ENCODE results near the gene ZCCHC17. TPM values are rescaled to one million over a fixed set of nuclear protein-coding genes. Genes with fewer than 3 reads are reported as not detected.

Gene ZCCHC17
- total RNA-seq, 2 experiments from 2014 or later = 30.1 to 33.8 TPM

- intact Hi-C loops (cut with micrococcal nuclease; ENCODE audit: unreplicated experiment) = no loop called here
- CTCF ChIA-PET (ENCODE audit: unreplicated experiment) = no interaction called here
- POLR2A ChIA-PET = no interaction called here
Measured at GRCh38 chr1:31249854-31250253, 47.0 kb upstream of the ZCCHC17 start.

DNA sequence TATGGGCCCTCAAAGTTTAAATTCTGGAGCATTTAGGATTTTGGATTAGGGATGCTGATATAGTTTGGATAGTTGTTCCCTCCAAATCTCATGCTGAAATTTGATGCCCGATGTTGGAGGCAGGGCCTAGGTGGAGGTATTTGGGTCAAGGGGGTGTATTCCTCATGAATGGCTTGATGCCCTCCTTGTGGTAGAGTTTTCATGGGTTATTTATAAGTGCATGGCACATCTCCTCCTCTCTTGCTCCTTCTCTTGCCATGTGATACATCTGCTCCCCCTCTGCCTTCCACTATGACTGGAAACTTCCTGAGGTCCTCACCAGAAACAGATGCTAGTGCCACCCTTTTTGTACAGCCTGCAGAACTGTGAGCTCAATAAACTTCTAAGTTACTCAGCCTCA lies 39.6 kb upstream of the ZCCHC17 start:
- no peak for DNase-seq (ENCODE audit: low spot score)
- Histone ChIP-seq H3K36me3 (ENCODE audit: insufficient read depth, low read length) (peaks cover 50% of the 10 kb centered on the region), H3K9me2 (ENCODE audit: insufficient read depth, low read length) (no peaks in the 10 kb centered on the region), H3K9me3 (ENCODE audit: low read length) (no peaks in the 10 kb centered on the region), H3K27ac (ENCODE audit: low read depth, low read length, poor library complexity, severe bottlenecking) (no peak overlapping the region), H3K4me1 (ENCODE audit: insufficient read depth, low read length, poor library complexity, severe bottlenecking) (no peaks in the 10 kb centered on the region), H3K4me3 (ENCODE audit: low read depth, low read length, poor library complexity, severe bottlenecking) (no peak overlapping the region), H4K20me1 (ENCODE audit: insufficient read depth, low read length) (no peaks in the 10 kb centered on the region), H2AFZ (ENCODE audit: low read length) (no peak overlapping the region), H3K4me2 (ENCODE audit: low read length) (no peak overlapping the region), H3K79me2 (ENCODE audit: insufficient read depth, low read depth, low read length) (no peaks in the 10 kb centered on the region)
- TF ChIP-seq, protein P1, sequence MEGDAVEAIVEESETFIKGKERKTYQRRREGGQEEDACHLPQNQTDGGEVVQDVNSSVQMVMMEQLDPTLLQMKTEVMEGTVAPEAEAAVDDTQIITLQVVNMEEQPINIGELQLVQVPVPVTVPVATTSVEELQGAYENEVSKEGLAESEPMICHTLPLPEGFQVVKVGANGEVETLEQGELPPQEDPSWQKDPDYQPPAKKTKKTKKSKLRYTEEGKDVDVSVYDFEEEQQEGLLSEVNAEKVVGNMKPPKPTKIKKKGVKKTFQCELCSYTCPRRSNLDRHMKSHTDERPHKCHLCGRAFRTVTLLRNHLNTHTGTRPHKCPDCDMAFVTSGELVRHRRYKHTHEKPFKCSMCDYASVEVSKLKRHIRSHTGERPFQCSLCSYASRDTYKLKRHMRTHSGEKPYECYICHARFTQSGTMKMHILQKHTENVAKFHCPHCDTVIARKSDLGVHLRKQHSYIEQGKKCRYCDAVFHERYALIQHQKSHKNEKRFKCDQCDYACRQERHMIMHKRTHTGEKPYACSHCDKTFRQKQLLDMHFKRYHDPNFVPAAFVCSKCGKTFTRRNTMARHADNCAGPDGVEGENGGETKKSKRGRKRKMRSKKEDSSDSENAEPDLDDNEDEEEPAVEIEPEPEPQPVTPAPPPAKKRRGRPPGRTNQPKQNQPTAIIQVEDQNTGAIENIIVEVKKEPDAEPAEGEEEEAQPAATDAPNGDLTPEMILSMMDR (conservative IDR thresholded peaks at IDR 0.05; ENCODE audit: low read length) = no peak
- no peak for TF ChIP-seq EZH2phosphoT487 (IDR thresholded peaks at IDR 0.05; ENCODE audit: borderline replicate concordance, low read depth, low read length)
- CTCF ChIA-PET (ENCODE audit: unreplicated experiment) = no interaction called here
- POLR2A ChIA-PET = interaction anchor here (0.6 to 1.1 kb wide), 2 partner anchors 12 to 13 kb away, joined by 3 to 4 read pairs; no protein-coding TSS in a partner anchor
- intact Hi-C loops (cut with micrococcal nuclease; ENCODE audit: unreplicated experiment) = no loop called here
- BruUV-seq (replicated peaks) = no TSS peak

More at GRCh38 chr1:31249854-31250253, 47.0 kb upstream of the ZCCHC17 start:
- no peak for DNase-seq (ENCODE audit: low spot score)
- Histone ChIP-seq H3K9me3 (ENCODE audit: low read length) (no peaks in the 10 kb centered on the region), H3K4me3 (ENCODE audit: low read depth, low read length, poor library complexity, severe bottlenecking) (no peak overlapping the region), H3K4me2 (ENCODE audit: low read length) (no peak overlapping the region), H3K9me2 (ENCODE audit: insufficient read depth, low read length) (no peaks in the 10 kb centered on the region), H4K20me1 (ENCODE audit: insufficient read depth, low read length) (no peaks in the 10 kb centered on the region), H3K27ac (ENCODE audit: low read depth, low read length, poor library complexity, severe bottlenecking) (no peak overlapping the region), H3K79me2 (ENCODE audit: insufficient read depth, low read depth, low read length) (no peaks in the 10 kb centered on the region), H2AFZ (ENCODE audit: low read length) (no peak overlapping the region), H3K36me3 (ENCODE audit: insufficient read depth, low read length) (no peaks in the 10 kb centered on the region), H3K4me1 (ENCODE audit: insufficient read depth, low read length, poor library complexity, severe bottlenecking) (no peaks in the 10 kb centered on the region)
- TF ChIP-seq, protein P1 (conservative IDR thresholded peaks at IDR 0.05; ENCODE audit: low read length) = no peak
- TF ChIP-seq EZH2phosphoT487 (IDR thresholded peaks at IDR 0.05; ENCODE audit: borderline replicate concordance, low read depth, low read length) = no peak
- BruUV-seq (replicated peaks) = no TSS peak

GRCh38 chr1:31258581-31258980 lies 38.3 kb upstream of the ZCCHC17 start:
- no peak overlapping the region for H3K4me2 ChIP-seq (ENCODE audit: low read length)
- no peak overlapping the region for H3K4me3 ChIP-seq (ENCODE audit: low read depth, low read length, poor library complexity, severe bottlenecking)
- no peak overlapping the region for H2AFZ ChIP-seq (ENCODE audit: low read length)
- no peaks in the 10 kb centered on the region for H3K79me2 ChIP-seq (ENCODE audit: insufficient read depth, low read depth, low read length)
- H3K9me2 ChIP-seq (ENCODE audit: insufficient read depth, low read length) = no peaks in the 10 kb centered on the region
- CTCF ChIA-PET (ENCODE audit: unreplicated experiment) = no interaction called here
- H3K9me3 ChIP-seq (ENCODE audit: low read length) = no peaks in the 10 kb centered on the region
- no peak for DNase-seq (ENCODE audit: low spot score)
- BruUV-seq (replicated peaks) = no TSS peak
- H3K4me1 ChIP-seq (ENCODE audit: insufficient read depth, low read length, poor library complexity, severe bottlenecking) = no peaks in the 10 kb centered on the region
- no peaks in the 10 kb centered on the region for H4K20me1 ChIP-seq (ENCODE audit: insufficient read depth, low read length)
- peaks cover 62% of the 10 kb centered on the region for H3K36me3 ChIP-seq (ENCODE audit: insufficient read depth, low read length)
- H3K27ac ChIP-seq (ENCODE audit: low read depth, low read length, poor library complexity, severe bottlenecking) = no peak overlapping the region
- TF ChIP-seq, protein P1 (conservative IDR thresholded peaks at IDR 0.05; ENCODE audit: low read length) = no peak
- TF ChIP-seq EZH2phosphoT487 (IDR thresholded peaks at IDR 0.05; ENCODE audit: borderline replicate concordance, low read depth, low read length) = no peak
- intact Hi-C loops (cut with micrococcal nuclease; ENCODE audit: unreplicated experiment) = no loop called here
- POLR2A ChIA-PET = interaction anchor here (1.1 kb wide), 1 partner anchor 10 kb away, joined by 3 read pairs; no protein-coding TSS in a partner anchor

All from OCI-LY7 (cell line).